Stimulated activated CD4-positive, alpha-beta T cell treated with anti-CD3 and anti-CD28 coated beads, Interleukin-4, amount 100 ng/mL, for 48 hours (primary cell): ENCODE measurements around the gene DPY19L1.
"Not testable (repeated sequence)": the region's sequence is repeated elsewhere in the genome, so short reads cannot be mapped to it uniquely, and the experiment has no call there.

Source experiments
- DNase-seq, 2 donors: peaks; one replicate each; pipeline ENCODE4 v3.0.0-alpha.2; 2020; ENCODE audit warnings: low read depth in 2 of 2

Gene DPY19L1

DNA sequence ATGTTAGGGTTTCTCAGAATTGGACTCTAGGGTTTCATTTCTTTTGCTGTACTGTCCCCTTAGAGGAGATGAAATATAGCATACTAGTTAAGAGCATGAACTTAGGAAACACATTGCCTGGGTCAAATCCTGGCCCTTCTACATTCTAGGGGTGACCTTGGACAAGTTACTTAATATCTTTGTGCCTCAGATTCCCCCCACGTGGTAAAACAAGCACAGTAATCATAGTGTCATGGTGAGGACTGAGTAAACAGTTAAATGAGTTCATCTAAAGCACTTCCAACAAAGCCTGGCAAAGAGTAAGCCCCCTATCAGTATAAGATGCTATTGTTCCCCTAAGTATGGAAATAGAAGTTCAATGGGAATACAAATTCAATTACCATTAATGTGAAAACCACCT is 5.1 kb downstream of the DPY19L1 start:
- DNase-seq: no peak

DNA sequence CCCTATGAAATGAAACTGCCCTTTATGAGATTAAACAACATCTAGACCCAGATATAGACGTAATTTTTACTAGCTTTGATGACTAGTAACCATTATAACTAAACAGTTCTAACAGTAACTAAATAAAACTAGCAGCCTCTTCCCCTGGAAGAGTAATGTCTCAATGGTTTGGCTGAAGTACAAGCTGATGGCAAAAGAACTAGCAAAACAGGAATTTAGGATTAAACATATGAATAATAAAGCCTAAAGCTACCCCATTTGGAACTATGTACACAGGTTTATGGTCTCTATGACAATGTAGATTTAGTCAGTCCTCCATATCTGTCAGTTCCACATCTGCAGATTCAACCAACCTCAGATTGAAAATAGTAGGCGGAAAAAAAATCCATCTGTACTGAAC is 6.4 kb downstream of the DPY19L1 start:
- DNase-seq: no peak

DNA sequence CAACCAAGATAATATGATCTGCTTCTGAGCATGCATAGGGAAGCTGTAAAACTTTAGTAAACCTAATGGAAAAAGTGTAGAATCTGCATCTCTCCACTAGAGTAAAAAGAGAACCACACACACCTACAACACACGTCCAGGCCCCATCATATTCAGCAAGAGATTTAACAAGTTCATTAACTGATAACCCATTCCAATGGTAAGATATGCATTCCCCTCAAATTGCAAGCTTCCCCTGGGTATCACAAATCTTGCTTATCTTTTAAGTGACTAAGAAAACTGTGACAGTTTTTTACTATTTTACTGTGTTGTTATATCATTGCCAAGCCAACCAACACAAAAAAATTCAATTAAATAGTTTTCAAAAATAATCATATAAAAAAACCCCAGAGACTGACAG is 8.0 kb downstream of the DPY19L1 start:
- DNase-seq: no peak

DNA sequence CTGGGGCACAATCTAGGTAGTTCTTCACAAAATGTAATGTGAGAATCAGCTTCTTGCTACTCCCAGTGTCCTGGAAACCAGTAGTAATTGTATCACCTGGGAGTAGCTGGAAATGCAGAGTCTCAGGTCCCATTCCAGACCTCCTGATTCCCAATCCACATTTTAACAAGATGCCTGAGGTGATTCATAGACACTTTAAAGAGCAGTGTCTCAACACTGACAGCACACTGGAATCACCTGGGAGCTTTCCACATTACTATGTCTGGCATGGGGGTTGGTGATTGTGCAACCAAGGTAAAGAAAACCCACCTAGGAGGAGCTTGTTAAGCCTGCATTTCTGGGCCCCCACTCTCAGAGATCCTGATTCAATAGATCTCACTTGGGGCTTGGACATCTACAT is 11.1 kb downstream of the DPY19L1 start:
- no peak for DNase-seq

DNA sequence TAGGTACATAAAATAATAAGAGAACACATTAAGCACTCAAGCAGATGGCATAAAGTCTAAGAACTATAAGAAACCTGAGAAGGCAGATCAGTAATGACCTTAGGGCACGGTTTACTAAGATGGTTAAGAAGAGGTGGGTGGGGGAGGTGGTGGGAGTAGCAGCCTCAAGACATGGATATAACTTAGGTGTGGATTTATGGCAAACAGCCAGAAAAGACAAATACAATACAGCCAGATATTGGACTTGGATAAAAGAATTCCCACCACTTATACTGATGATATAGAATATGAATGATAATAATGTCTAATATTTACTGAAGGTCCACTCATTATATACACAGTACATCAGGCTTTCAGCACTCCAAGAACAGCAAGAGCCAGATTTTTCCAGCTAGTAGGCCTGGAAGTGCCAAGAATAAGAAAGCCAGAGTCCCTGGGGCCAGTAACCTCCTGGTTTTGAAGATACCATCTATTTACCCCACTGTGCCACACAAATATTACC is 11.9 kb downstream of the DPY19L1 start:
- no peak for DNase-seq

DNA sequence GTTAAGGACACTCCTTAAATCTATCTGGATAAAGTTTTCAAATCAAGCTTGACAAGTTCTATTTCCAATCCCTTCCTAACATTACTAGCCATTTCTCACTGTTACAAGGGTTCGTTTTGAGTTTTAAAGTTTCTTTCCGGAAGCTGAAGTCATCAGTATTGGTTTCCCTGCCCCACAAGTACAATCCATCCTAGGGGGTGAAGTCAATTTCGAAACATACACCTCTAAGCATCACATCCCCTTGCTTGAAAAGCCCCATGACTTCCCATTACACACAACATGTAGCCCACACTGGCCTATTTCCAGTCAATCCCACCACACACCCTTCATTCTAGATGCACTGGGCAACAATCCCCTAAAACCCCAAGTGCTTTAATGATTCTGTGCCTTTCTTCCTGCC is 13.0 kb downstream of the DPY19L1 start:
- DNase-seq: no peak

DNA sequence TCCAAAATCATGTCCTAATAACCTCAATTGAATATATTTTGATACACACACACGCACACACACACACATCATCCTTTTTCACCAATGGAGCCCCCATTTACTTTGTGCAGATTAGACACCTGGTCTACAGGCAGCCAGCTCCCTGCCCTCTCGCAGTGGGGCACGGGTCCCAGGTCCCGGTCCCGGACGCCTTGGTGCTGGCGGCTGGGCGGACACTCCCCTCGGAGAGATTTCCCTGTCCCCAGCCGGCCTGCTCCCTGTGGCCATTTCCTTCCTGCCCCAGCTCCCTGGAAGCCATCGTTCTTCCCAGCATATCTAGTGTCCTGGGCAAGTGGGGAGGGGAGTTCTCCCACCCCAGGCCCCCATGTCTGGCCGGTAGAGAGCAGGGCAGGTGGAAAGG is 14.6 kb downstream of the DPY19L1 start:
- no peak for DNase-seq

DNA sequence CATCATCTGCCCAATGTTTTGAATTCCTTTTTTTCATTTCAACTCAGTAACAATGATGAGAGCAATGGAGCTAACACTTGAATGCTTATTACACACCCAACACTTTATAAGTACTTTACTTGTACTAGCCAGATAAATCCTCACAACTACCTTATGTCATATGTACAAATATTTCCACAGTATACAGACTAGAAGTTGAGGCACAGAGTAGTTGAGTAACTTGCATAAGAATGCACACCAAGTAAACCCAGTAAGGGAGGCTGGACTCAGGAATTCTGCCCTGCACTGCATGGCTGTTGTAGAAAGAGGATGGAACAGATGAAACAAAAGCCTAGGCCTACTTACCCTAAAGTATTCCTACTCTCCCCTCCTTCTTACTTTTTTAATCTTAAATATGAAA is 15.8 kb downstream of the DPY19L1 start:
- DNase-seq: no peak

DNA sequence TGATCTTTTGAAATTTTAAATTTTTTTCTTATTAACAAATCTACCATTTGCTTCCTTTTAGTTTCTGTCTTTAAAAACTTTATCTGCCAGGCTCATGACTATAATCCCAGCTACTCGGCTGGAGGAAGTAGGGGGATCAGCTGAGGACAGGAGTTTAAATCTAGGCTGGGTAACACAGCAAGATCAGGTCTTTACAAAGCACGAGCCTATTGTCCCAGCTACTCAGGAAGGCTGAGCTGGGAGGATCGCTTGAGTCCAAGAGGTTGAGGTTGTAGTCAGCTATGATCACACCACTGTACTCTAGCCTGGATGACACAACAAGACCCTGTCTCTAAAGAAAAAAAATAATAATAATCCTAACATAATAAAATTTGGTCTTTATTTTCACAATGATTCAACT is 17.5 kb downstream of the DPY19L1 start:
- DNase-seq: no peak

DNA sequence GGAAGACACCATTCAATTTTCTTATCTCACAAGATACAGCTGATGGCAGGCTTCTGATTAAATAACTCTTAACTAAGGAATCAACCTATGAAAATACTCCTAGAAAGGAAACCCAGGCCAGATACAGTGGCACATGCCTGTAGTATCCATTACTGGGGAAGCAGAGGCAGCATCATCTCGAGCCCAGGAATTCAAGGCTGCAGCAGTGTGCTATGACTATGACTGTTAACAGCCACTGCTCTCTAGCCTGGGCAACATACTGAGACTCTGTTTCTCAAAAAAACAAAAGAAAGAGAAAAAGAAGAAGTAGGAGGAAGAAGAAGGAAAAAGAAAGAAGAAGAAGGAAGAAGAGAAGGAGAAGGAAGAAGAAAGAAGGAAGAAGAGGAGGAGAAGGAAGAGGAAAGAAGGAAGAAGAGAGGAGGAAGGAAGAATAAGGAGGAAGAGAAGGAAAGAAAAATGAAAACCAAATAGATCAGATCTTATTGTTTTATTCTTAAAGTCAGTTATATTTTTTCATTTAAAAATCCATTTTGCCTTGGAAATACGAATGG is 18.0 kb downstream of the DPY19L1 start:
- DNase-seq: no peak

DNA sequence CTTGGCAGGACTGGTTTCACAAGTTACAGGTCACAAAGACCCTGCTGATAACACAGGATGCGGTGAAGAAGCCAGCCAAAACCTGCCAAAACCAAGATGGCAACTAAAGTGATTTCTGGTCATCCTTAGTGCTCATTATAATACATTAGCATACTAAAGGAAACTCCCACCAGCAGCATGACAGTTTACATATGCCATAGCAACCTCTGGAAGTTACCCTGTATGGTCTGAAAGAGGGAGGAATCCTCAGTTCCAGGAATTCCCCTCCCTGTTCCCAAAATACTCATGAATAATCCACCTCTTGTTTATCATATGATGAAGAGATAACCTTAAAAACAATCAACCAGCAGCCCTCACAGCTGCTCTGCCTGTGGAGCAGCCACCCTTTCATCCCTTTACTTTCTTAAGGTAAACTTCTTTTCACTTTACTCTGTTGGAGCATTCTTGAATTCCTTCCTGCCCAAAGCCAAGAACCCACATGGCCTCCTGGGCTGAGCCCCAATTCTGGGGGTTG is 21.9 kb downstream of the DPY19L1 start:
- no peak for DNase-seq

DNA sequence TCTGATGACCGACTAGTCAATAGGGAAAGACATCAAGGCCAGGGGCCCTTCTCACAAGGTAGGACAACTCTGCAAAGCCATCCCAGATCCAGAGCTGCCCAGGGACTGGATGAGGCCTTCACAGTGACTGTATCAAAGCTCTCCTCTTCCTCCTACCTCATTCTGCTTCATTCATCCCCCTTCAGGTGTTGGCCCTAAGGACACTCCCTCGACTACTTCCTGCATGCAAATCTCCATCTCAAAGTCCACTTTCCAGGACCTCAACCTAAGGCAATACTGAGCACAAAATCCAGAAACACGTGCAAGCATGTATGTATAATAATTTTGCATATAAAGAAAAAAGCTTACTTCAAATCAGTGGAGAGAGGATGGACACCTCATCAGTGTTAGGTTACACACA is 25.1 kb downstream of the DPY19L1 start:
- DNase-seq: no peak

DNA sequence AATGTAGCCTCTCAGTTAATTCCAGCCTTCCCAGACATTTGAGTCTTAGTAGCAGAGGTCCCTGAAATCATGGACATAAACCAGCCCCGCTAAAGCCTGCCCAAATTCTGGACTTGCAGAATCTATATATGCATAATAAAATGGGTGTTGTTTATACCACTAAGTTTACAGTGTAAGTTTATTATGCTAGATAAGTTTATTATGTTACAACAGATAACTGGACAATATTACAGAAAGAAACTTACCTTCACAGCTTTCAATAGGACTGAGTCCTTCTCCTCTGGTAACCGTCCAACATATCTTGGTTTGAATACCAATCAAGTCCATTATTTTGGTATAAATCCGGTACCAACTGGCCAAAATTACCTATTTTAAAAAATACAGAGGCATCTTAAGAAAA is 26.2 kb downstream of the DPY19L1 start:
- no peak for DNase-seq

DNA sequence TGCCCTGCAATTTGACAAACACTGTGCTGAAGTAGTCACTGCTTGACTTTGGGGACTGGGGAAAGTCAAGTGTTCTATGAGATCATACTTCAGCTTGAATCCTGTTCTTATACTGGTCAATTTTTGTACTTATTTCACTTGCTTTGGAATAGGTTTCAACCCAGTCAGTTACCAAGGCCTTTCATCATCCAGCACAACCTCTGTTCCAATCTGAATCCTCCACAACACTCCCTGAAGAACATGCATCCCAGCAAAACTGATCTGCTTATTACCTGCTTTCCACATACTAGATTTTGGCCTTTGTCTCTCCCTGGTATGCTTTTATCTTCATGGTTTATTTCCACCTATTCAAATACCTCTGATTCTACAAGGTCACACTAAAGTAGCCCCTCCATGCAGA is 29.5 kb downstream of the DPY19L1 start:
- no peak for DNase-seq

DNA sequence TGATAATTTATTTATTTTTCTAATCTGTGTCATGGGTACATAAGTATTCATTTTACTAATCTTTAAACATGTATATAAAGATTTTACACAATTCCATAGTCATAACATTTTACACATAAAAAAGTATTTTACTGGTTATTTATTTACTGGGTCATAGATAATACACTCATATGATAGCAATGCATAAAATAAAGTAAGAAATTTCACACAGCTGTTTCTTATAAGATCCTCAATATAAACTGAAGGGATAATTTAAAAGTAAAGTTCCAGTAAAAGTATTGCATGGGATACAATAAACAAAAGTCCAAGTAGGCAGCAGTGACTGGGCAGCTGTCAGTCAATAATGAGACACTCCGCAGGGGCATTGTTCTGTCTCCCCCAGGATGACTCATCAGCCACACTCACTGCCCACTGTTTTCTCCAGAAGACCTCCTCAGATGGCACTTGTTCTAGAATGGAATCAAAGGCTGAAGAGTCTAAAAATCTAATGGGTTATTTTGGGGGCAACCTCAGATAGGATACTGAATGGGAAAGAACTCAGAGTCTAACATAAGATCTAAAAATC is 32.7 kb downstream of the DPY19L1 start:
- no peak for DNase-seq

DNA sequence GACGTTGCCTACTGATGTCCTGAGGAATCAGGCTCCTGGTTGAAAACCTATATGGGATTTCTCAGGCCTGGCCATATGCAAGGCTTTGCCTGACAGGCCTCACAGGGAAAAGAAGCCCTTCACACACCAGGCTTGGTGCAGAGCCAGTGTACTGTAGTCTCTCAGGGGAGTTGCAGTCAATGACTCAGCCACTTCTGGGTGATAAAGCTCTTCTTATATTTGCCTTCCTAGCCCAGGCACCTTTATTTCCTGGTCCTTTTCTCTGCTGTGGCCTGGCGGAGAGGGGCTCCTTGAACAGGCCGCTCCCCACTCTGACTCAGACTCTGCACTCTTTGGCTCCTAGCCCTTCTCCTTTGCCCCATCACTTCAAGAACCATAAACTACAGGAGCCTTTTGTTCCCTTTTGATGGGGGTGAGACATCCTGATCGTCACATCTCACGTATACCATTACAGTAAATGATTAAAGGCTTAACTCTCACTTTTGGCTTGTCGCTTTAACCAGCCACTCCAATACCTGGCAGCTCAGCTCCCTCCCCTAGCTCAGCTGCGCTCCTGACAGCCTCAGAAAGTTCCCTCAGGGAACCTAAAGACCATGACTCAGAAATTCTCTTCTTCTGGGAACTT is 33.5 kb downstream of the DPY19L1 start:
- DNase-seq: no peak

DNA sequence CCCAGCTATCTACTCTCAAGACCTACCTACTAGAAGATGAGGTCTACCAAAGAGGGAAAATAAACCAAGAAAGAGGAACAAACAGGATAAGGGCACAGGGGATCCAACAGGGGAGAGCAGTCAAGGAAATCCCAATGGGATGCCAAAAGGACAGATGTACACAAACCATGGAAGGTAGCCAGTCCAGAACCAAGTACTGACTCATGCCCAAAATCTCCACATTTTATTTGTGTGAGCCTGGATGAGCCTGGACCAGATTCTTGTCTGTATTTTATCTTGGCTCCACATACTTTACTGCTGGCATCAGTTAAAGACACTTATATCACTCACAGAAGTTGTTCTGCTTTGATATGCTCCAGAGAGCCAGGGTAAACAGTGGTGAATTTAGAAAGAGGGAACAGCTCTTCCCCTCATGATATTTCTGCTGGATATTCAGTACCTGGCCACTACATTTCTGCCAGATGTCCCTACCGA is 34.1 kb downstream of the DPY19L1 start:
- DNase-seq: not testable (repeated sequence)

DNA sequence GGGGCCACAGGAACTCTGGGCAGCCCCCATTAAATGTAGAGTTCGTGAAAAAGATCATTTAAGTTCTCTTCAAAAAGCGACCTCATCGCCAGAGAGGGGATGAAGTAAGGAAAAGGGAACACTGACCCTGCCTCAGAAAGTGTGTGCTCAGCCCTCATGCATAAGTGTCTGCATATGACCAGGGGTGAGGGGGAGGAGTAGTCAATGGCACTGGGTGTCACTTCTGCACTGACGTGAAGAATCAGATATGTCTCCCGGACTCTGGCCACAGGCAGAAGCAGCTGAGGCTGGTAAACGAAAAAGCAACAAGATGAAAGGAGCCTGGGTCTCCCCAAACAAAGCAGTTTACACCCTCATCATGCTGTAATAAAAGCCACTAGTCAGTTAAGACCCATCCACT is 39.0 kb downstream of the DPY19L1 start:
- not testable (repeated sequence) for DNase-seq

DNA sequence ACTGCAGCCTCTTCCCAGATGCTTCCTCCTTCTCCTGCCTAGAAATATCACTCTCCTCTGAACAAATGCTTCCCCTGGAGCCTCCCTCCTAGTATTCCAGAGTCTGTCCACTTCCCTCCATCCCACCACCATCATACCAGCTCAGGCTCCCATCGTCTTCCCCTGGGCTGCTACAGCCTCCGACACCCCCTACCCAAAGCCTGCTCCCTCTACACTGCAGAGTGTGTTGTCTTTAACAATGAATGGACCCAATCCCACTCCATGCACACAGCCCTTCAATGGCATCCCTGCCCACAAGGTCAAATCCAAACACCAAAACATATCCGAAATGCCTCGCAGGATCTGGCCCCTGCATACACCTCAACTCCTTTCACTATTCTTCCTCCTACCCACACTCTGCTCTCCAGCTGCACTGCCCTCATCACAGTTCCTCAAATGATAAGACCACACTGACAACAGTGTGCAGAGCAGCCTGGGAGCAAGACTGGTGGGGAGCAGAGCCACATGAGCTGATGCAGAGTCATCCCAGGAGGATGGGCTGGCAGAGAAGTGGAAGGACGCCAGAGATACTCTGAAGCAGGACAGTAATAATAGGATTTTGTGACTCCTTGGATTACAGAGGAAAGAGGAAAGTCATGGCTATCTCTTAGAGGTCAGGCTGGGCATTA is 40.7 kb downstream of the DPY19L1 start:
- not testable (repeated sequence) for DNase-seq

DNA sequence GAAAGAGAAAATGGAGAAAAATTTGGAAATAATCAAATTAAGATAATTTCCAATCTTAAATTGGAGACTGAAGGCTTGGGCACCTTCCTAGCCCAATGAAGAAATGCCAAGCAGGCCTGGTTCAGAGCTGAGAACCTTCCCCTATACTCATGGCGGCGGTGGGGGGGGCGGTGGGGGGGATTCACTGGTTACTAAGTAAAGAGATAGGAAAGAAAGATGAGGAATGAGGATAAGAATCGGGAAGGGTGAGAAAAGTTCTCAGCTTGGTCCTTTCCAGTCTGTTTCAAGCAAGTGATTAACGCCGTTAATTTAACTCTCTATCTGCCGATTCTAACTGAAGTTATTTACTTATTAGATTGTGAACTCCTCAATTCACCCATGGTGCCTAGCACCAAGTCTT is 41.5 kb downstream of the DPY19L1 start:
- no peak for DNase-seq

DNA sequence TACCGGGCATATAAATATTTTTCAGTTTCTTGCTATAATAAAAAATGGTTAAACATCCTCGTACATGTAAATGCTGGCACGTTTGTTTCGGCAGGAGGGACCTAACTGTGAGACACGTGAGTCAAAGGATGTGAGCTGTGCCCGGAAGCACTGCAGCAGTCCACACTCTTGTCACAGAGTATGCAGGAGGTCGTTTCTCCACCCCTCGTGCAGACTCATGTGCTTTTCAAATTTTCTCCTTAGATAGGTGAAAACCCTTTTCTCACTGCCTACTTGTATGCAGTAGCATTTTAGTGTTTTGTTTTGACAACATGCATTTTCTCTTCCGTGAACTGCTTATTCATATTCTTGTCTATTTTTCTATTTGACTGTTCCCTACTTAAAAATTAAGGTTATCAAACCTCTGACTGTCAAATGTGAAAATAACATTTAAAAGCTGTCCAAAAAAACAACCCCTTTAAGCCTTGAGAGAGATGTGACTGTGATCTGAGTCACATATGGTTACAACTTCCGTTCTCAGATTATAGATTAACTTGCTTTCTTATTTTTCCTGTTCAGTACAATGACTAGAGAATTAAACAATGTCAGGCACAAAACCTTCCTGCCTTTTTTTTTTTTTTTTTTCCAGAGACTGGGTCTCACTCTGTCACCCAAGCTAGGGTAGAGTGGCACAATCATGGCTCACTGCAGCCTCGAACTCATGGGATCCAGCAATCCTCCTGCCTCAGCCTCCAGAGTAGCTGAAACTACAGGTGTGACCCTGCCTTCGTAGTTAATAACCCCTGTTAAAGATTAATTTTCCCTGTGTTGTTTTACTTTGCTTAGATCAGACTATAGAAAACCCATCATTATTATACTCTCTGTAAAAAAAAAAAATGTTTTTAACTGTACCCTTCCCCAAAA is 45.1 kb downstream of the DPY19L1 start:
- DNase-seq: peak; percentile 15 to 34
